ENCODE data around the gene DENND6B.

Gene DENND6B

DNA sequence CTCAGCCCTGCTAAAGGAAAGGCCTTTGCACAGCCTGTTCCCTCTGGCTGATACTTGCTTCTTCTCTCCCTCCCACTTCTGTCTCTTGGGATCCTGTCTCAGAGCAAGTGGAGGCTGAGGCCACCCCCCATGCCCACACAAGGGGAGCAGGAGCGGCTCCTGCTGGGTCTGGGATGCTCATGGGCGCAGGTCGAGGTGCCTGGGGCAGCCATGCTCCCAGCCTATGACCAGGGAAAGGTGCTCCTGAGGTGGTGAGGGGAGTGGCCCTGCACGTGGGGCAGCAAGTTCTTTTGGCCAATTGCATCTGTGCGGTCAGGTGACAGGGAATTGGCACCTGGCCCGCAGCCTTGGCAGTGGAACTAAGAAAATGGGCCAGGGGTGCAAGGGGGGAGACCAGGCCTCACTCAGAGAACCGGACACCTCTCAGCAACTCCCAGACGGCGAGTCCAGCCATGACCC lies 58.1 kb downstream of the DENND6B start:
- DNase-seq, result no peak

DNA sequence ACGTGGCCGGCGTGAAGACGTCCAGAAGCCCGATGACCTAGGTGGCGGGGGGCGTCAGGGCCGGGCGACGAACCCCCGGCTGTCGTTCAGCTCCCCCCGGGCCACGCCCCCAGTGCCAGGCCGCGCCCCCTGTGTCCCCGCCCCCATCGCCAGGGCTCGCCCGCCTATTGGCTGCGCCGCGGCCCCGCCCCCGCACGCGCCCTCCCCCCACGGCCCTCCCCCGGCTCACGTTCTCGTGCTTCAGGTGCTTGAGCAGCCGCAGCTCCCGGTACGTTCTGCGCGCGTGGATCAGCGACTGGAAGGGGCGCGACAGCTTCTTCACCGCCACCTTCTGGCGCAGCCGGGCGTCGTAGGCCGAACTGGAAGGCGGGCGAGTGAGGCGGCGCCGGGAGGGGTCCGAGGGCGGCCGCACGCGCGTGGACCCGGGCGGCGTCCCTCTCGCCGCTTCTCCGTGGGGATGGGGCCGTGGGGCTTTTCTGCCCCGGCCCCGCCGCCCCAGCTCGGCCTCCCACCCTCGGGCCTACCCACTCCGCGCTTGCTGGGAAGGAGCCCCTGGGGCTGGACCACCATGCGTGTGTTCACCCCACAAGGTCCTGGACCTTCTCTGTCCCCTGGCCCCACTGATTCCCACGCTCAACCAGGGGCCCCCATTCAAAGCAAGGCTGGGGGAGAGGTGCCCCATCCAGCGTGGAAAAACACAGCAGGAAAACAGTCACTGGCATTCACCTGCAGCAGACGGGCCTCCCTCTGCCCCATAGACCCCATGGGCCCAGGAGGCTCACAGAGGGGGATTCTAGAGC lies 59.0 kb downstream of the DENND6B start:
- DNase-seq, result peak; percentile 83

DNA sequence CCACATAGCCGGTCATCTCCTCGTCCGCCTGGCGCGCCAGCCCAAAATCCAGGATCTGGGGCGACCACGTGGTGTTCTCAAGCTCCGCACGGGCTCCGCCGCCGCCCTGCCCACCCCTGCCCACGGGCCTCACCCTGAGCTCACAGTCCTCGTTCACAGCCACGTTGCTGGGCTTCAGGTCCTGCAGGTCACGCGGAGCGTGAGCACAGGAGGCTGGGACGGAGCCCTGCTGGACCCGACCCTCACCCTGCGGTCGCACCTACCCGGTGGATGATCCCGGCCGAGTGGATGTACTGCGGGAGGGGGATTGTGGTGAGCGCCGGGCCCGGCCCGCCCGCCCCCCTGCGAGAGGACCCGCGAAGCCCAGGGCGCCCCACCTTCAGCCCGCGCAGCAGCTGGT lies 59.8 kb downstream of the DENND6B start:
- no peak for DNase-seq

DNA sequence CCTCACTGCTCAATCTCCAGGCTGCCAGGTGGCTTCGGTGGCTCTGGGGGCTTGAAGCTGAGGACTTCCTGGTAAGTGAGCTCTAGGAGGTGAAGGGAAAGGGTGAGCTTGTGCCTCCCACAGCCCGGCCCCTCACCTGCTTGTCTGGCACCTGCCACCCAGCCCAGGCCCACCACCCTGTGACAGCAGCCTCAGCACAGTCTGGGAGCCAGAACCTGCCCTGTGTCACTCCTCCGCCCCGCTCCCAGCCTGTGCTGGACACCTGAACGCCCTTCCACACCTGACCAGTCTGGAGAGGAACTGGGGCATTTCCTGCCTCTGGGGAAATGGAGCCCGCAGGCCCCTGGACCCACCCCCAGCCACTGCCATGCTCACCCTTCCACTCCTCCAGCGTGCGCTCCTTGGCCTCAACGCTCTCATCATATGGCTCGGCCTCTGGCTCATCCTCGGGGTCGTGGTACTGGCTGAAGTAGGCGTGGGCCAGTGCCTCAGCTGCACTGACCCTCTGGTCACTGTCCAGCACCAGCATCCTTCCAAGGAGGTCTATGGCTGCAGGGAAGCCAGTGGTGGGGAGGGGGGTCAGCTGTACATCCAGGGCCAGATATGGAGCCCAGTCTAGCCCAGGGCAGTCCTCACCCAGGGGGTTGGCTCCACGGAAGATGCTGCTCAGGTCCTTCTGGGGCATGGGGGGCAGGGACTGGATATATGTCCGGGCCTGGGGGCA lies 61.7 kb downstream of the DENND6B start:
- DNase-seq, result no peak

DNA sequence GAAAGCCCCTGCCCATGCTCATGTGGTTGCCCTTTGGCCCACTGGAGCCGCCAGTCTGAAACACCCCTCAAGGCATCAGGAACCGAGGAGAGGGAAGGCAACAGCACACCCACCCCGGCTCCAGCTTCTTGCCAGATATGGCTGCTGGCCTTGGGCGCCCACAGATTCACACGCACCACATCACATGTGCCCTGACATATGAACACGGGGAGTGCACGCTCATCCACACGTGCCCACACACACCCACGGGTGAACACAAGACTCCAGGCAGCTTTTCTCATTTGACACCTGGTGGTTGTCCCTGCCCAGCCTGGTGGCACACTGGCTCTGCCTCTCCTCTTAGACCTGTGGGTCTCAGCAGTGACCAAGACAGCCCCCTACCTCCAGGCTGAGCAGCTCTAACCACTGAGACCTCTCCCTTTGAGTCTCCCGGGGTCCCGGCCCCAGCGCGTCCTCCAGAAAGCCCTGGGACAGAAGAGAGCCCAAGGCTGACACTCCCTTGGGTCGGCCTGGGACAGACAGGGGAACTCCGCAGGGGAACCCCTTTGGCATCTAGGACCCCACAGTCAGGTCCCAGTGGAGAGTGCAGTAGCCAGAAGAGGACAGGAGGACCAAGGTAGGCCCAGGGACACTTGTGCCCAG lies 62.6 kb downstream of the DENND6B start:
- no peak for DNase-seq

DNA sequence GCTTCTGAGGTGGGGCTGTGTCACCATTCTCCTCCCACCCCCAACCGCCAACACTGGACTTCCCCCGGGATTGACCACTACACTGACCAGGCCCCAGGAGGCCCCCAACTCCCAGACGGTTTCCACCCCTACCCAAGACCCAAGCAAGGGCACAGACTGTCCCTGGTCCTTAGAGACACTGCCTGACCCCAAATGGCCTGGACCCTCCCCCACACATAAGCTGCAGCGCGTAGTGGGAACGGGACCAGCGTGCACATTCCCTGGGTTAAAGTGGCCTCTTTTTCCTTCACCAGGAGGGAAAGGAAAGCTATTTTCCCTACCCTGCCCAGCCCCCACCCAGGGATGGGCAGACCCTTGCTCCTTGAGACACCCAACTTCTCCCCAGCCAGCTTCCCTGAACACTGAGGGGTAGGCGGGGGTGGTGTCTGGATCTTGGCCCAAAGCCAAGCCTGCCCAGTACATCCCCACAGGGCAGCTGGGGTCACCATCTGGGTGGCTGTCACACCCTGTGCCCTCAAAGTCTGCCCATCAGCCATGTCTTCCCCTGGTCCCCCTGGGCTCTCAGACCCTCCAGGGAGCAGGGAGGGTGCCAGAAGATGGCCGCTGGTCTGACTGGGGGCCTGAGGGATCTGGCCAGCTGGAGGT lies 63.7 kb downstream of the DENND6B start:
- DNase-seq, result no peak

DNA sequence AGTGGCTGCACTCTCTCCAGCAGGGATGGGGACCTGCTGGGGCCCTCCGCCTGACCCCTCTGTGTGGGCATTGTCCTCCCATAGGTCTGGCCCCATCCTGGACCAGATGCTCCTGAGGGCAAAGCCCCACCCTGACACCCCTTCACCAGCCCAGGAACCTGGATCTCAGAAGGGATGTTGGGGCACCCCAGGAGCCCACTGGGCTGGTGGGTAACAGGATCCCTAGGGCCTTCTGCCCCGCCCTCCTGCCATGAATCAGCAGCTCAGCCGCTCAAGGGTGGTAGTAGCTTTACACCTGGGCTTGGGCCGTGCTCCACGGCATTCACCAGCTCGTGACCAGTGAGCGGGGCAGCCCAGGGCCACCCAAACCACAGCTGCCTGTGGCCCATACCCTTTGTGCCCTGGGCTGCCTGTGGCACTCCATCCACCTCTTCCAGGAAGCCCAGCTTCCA lies 64.3 kb downstream of the DENND6B start:
- DNase-seq, result no peak

DNA sequence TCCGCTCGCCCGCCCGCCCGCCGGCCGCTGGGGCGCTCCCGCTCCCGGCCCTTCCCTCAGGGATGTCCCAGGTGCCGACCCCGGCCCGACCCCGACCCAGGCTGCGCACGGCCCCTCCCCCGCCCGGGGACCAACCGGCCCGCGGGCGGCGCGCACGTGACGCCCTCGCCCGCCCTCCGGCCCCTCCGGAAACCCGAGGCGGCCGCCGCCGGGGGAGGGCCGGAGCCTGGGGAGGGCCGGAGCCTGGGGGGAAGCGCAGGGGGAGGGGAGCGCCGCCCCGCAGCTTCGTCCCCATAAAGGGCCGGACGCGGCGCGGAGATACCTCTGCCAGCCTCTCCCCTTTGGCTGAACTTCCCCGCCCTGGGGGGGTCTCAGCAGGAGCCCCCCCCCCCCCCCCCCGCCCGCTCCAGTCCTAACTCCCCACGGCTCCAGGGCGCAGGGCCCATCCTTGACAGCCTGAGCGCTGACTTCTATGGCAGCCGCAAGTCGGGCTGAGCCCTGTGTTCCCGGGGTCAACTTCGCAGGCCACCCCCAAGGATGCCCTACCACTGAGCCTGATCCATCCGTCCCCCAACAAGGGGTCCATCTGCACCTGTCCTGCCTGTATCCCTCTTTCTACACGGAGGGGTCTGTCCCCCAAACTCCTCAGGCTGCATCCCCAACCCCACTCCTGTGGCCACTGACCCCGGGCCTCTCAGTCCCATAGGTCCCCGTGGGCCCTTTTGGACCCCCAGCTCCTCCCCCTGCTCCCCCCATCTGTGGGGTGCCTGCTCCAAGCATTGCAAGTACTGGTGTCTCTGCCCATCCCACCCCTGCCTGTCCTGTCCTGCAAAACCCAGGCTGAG lies 65.0 kb downstream of the DENND6B start, which contains the start of gene MAPK12:
TSS of gene MAPK12 (minus strand) at position 69 of the 845 bp plus-strand sequence. CDS start 174 bp downstream, outside the sequence.
- DNase-seq, result no peak

DNA sequence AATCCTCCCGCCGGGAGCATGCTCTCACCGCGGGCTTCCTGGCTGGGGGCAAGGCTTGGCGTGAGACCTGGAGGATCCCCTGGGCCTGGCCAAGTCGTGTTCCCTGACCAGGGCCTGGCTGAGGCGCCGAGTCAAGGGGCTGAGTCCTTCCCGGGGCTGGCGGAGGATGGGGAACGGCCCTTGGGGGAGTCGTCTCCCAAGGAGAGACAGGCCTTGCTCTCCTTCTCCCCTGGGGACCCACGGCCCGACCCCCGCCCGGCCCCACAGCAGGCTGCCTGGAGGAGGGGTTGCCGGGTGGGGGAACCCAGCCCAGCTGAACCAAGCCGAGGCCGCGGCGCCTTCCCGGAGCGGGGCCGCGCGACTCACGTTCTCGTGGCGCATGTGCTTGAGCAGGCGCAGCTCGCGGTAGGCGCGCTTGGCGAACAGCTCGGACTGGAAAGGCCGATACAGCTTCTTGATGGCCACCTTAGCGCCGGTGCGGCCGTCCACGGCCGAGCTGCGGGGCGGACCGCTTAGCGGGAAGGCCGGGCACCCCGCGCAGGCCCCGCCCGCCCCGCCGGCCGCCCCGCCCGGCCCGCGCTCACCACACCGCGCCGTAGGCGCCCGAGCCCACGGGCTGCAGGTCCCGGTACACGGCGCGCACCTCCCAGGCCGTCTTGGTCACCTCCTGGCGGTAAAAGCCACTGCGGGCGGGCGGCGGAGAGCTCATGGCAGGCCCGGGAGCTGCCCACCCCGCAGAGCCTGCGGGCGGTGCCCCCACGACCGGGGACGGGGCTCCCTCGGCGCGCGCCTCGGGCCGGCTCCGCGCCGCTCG lies 65.8 kb downstream of the DENND6B start:
- peak; percentile 80 for DNase-seq

DNA sequence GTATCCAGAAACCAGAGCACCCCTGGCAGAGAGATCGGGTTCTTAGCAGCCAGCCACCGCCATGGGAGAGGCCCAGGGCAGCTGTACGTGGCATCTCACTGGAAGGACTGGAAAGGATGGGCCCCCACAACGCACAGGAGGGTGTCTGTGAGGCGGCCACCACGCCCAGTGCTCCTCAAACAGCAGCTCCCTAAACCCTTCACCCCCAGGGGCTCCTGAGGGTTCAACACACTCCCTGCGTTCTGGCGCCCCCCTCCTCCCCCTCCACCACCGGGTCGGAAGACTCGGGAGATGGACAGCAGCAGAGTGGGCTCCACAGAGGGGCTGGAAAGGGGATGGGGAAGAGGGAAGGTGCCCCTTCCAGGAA lies 66.4 kb downstream of the DENND6B start:
- DNase-seq, result no peak

DNA sequence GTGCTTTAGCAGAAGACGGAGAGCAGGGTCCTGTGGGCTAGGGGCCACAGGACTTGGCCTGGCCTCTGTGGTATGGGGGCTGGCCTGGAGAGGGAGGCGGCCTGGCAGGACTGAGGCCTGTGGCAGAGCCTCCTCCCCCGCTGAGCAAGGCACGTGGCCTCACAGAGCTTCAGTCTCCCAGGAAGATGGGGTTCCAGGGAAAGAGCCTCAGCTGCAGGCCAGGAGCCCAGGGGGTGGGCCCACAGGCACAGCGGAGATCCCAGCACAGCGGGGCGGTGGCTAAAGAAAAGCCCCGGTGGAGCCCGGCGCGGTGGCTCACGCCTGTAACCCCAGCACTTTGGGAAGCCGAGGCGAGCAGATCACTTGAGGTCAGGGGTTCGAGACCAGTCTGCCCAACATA lies 67.5 kb downstream of the DENND6B start:
- no peak for DNase-seq

Measured in activated CD8-positive, alpha-beta memory T cell treated with anti-CD3 and anti-CD28 coated beads, Interleukin-2, amount 50 U/mL, for 48 hours (primary cell).